GM21360 (cell line): Measurements from ENCODE around the gene LRRC17.
"Not testable (repeated sequence)": the region's sequence is repeated elsewhere in the genome, so short reads cannot be mapped to it uniquely, and the experiment has no call there.

ENCODE experiments used
- ATAC-seq: cut with Tn5 transposase; IDR thresholded peaks from one replicate; pipeline ENCODE4 v1.9.1; 2021; ENCODE audit warnings: mild to moderate bottlenecking, moderate library complexity; ENCODE audit not compliant: unreplicated experiment

The LRRC17 gene

GRCh38 chr7:102938679-102939078 lies 25.9 kb downstream of the LRRC17 start:
- ATAC-seq: no peak

GRCh38 chr7:102942181-102942866 lies 29.5 kb downstream of the LRRC17 start:
- ATAC-seq: no peak

- ATAC-seq: no peak
Measured at GRCh38 chr7:102942868-102943267, 30.1 kb downstream of the LRRC17 start.

- ATAC-seq: no peak
Measured at GRCh38 chr7:102943423-102944169, 30.8 kb downstream of the LRRC17 start.

- ATAC-seq: no peak
Measured at GRCh38 chr7:102944241-102944640, 31.4 kb downstream of the LRRC17 start.

- ATAC-seq: no peak
Measured at GRCh38 chr7:102951839-102952238, 39.0 kb downstream of the LRRC17 start.

- ATAC-seq: no peak
Measured at GRCh38 chr7:102953406-102953805, 40.6 kb downstream of the LRRC17 start.

- ATAC-seq: not testable (repeated sequence)
Measured at GRCh38 chr7:102954359-102954758, 41.6 kb downstream of the LRRC17 start.

- ATAC-seq: not testable (repeated sequence)
Measured at GRCh38 chr7:102958004-102958403, 45.2 kb downstream of the LRRC17 start.

- not testable (repeated sequence) for ATAC-seq
Measured at GRCh38 chr7:102961993-102962392, 49.2 kb downstream of the LRRC17 start.

GRCh38 chr7:102966465-102966864 lies 53.7 kb downstream of the LRRC17 start:
- ATAC-seq: no peak

- no peak for ATAC-seq
Measured at GRCh38 chr7:102967798-102968197, 55.0 kb downstream of the LRRC17 start.

- ATAC-seq: no peak
Measured at GRCh38 chr7:102973096-102973802, 60.4 kb downstream of the LRRC17 start.

GRCh38 chr7:102974366-102975236 lies 61.8 kb downstream of the LRRC17 start:
- no peak for ATAC-seq

- no peak for ATAC-seq
Measured at GRCh38 chr7:102975854-102976253, 63.1 kb downstream of the LRRC17 start.

- no peak for ATAC-seq
Measured at GRCh38 chr7:102976493-102976892, 63.7 kb downstream of the LRRC17 start.

- ATAC-seq: not testable (repeated sequence)
Measured at GRCh38 chr7:102977586-102977985, 64.8 kb downstream of the LRRC17 start.

GRCh38 chr7:102978284-102978683 lies 65.5 kb downstream of the LRRC17 start:
- no peak for ATAC-seq

GRCh38 chr7:102979670-102980069 lies 66.9 kb downstream of the LRRC17 start:
- ATAC-seq: no peak

GRCh38 chr7:102981451-102981850 lies 68.7 kb downstream of the LRRC17 start:
- no peak for ATAC-seq

GRCh38 chr7:102982235-102982634 lies 69.4 kb downstream of the LRRC17 start:
- ATAC-seq: no peak
